ENCODE data around the gene GLRA3.

- no peak for TF ChIP-seq POLR2A (IDR thresholded peaks at IDR 0.05)
- TF ChIP-seq, protein P1, sequence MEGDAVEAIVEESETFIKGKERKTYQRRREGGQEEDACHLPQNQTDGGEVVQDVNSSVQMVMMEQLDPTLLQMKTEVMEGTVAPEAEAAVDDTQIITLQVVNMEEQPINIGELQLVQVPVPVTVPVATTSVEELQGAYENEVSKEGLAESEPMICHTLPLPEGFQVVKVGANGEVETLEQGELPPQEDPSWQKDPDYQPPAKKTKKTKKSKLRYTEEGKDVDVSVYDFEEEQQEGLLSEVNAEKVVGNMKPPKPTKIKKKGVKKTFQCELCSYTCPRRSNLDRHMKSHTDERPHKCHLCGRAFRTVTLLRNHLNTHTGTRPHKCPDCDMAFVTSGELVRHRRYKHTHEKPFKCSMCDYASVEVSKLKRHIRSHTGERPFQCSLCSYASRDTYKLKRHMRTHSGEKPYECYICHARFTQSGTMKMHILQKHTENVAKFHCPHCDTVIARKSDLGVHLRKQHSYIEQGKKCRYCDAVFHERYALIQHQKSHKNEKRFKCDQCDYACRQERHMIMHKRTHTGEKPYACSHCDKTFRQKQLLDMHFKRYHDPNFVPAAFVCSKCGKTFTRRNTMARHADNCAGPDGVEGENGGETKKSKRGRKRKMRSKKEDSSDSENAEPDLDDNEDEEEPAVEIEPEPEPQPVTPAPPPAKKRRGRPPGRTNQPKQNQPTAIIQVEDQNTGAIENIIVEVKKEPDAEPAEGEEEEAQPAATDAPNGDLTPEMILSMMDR (IDR thresholded peaks at IDR 0.05) = no peak
Measured at GRCh38 chr4:174808836-174809235, 20.2 kb downstream of the GLRA3 start.
